ENCODE measurements around the gene DYRK1A.
"Not testable (repeated sequence)": the region's sequence is repeated elsewhere in the genome, so short reads cannot be mapped to it uniquely, and the experiment has no call there.

Gene DYRK1A

DNA sequence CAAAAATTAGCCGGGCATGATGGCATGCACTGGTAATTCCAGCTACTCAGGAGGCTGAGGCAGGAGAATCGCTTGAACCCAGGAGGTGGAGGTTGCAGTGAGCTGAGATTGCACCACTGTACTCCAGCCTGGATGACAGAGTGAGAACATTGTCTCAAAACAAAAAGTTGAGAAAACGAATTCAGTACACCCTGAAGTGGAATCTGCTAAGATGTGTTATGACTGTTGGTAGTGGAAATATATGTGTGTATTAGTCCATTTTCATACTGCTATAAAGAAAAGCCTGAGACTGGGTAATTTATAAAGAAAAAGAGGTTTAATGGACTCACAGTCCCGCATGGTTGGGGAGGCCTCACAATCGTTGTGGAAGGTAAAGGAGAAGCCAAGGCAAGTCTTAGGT lies 158.4 kb downstream of the DYRK1A start:
- DNase-seq (ENCODE audit: low read depth in 1 of 2, low spot score in 1 of 2) = not testable (repeated sequence)

DNA sequence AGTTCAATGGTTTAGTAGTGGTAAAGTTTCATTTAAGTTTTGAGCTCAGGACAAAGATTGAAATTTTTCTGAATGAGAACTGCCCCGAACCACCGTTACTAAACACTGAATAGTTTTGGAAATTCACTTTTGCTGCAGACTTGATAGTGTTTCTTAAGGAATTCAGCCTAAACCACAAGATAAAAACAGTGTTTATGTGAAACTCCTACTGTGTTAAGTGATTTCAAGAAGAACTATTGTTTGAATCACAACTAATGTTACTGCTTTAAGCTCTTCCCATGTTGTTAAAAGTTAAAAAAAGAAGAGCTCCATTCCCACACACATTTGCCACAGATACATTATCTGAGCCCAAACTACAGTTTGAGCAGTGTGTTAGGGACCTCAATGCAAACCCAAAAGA lies 159.2 kb downstream of the DYRK1A start:
- DNase-seq (ENCODE audit: low read depth in 1 of 2, low spot score in 1 of 2) = no peak

DNA sequence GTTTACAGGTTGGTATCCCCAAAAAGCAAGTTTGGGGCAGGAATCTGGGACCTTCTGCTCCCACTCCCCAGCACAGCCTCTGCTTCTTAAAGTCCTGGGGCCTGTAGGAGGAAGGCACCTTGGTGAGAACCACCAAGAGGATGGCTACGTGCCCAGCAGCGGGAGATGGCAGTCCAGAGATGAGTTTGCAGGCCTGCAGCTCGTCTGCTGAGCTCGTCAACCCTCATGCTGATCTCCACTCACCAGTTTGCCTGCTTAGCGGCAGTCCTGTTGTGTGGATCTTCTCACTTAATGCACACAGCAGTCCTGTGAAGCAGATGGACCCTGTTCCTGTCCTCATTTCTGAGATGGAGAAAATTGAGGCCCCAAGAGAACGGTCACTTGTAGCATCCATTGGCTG lies 160.5 kb downstream of the DYRK1A start:
- DNase-seq (ENCODE audit: low read depth in 1 of 2, low spot score in 1 of 2) = no peak

DNA sequence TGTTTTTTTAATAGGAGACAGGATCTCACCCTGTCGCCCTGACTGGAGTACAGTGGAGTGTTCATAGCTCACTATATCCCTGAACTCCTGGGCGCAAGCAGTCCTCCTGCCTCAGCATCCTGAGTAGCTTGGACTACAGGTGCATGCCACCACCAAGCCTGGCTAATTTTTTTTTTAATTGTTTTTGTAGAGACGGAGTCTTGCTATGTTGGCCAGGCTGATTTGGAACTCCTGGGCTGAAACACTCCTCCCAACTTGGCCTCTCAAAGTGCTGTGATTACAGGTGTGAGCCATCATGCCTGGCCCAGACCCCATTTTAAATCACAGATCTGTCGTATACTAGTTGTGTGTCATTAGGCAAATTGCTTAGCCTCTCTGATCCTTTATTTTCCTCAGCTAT lies 161.1 kb downstream of the DYRK1A start:
- DNase-seq (ENCODE audit: low read depth in 1 of 2, low spot score in 1 of 2) = no peak

DNA sequence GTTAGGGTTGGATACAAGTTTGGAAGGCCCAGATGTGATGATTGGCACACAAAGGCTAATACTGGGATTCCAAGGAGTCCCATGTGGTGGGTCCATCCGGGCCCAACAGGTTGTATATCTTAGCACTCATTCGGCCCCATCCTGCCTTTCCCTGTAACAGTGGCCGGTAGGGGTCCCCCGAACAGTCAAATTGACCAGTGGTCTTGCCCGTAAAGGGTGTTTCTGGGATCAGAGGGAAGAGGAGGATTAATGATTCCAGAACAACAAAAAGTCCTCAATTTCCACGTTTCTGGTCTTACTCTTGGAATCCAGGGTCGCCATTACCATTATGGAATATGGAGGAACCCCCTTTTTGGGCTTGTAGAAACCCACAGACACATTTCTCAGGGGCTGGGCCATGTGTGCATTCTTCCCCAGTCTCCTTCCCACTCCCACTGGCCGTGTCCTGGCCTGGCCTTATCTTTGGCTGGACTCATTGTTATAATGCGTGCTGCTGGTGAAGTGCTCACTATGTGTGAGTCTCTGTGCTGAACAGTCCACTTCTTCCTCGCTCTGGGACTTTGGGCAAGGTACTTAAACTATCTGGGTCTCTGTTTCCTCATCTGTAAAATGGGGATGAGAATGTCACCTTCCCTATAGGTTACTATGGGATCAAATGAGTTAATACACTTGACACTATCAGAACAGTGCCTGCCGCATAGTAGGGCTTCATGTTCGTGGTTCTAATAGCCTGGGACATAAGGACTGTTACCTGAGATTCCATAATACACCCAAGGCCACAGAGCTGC lies 161.8 kb downstream of the DYRK1A start:
- DNase-seq (ENCODE audit: low read depth in 1 of 2, low spot score in 1 of 2) = no peak

DNA sequence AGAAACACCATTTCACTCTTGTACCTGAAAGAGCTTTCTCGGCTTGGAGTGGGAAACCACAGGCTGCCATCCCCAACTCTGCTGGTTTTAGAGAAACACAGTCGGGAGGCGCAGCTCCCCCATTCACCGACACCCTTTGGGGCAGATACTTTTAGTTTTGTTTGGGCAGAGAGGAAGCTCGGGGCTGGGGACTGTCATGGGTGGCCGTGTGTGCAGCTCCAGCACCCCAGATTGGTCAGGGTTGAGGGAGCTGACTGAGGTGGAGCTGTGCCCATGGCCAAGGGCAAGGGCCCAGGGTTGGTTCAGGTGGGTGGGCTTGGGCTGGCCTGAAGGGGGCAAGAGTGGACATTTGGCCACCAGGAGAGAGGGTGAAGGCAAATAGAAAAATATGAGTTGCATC lies 163.1 kb downstream of the DYRK1A start:
- DNase-seq (ENCODE audit: low read depth in 1 of 2, low spot score in 1 of 2) = no peak

DNA sequence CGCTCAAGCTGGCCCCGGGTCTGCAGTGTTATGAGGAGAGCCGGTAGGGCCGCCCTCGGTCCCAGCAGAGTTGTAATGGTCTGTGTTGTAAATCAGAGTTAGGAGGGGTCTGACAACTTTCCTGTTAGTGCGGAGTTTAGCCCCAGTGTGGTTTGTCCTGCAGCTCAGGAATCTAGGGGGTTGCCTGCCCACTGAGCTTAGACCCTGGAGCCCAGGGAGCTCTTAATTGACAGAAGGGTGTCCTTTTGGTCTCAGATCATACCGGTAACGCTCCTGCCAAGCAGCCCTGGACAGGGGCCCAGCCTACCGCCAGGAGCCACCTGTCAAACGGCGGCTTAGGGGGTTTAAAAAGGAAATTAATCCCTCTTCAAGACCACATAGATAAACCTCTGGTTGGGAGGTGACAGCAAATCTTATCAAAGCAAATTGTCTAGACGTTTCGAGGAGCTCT lies 164.4 kb downstream of the DYRK1A start:
- DNase-seq (ENCODE audit: low read depth in 1 of 2, low spot score in 1 of 2) = no peak

DNA sequence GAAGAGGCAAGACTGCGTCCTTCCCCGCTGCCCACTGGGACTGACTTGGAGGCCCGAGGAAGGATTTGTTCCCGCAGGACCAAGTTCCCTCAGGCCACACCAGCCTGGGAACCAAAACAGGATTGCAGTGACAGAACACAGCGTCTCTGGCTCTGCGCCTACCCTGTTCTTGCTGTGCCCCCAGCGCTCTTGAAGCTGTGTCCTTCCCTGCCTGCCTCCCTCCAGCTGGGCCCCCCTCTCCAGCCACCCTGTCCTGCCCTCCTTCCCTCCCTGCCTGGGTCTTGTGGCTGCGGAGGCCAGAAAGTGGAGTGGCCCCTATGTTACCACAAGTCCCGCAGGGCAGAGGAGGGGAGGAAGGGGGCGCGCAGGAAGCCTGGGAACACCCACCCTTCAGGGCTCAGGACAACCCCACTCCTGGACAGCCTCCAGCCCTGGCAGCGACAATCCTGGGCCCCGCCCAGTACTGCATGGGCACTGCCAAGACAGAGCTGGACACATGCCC lies 164.9 kb downstream of the DYRK1A start:
- no peak for DNase-seq (ENCODE audit: low read depth in 1 of 2, low spot score in 1 of 2)

DNA sequence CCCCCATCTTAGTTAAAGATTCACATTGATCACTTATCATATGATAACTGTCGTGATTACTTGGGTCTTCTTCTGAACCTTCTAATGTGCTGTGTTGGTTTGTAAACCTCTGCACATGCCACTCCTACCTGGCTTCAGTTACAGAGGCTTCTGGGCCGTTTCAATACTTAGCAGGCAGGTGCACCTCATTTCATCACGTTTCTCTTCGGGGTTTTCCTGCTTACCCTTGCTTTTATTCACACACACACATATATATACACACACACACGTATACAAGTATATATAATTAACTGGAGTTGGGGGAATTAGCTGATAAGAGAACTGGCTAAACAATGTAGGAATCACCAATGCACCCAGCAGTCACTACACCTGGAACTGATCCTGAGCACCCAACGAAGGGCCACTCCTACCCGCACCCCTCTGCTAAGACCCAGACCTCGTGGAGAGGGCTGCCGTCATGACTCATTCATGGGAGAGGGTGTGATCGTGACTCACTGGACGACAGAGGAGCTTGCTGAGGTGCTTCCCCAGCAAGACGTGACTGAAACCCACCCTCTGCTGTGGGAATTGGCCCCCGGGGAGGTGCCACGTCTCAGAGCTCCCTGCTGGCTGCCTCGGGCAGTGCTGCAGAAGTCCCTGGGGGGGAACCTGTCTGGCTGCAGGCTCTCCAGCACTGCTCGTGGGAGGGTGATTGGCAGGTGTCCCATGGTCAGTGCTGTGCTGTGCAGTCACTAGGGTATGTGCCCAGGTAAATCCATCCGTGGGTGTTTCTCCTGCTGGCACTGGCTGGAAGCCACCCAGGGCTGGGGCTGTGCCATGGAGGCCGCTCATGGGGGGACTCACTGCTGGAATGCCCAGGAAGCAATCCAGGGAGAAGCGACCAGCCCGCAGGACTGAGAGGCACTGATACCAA lies 166.6 kb downstream of the DYRK1A start:
- peak in 1 of 2 donors; percentile 16 for DNase-seq (ENCODE audit: low read depth in 1 of 2, low spot score in 1 of 2)

DNA sequence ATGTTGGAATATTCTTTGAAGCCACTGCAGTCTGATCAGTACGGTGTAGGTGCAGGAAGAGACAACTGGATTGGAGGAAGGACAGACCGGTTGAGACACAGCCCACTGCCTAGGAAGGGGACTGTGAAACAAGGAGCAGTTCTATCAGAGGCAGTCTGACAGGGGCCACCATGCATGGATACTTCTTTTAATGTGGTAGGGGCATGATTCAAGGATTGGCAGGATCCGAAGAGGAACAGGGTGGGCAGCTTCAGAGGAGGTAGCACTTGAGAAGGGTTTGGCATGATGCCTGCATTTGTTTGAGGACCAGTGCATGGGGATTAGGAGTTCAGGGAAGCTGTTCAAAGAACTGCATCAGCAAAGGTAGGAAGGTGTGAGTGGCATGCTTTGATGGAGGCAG lies 167.9 kb downstream of the DYRK1A start:
- DNase-seq (ENCODE audit: low read depth in 1 of 2, low spot score in 1 of 2) = no peak

DNA sequence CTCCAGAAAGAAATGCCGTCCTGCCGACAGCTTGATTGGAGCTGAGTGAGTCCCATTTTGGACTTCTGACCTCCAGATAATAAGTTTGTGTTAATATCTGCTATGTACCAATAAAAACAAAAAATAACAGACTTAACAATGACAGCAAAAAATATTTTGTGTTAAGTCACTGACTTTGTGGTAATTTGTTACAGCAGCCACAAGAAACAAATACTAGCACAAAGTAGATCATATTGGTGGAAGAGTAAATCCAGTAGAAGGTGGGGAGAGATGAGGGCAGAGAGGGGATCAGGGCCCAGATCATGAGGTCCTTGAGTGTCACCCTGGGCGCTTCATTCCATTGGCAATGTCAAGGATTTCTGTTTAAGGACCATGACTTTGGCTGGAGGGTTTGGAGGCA lies 168.6 kb downstream of the DYRK1A start:
- DNase-seq (ENCODE audit: low read depth in 1 of 2, low spot score in 1 of 2) = no peak

DNA sequence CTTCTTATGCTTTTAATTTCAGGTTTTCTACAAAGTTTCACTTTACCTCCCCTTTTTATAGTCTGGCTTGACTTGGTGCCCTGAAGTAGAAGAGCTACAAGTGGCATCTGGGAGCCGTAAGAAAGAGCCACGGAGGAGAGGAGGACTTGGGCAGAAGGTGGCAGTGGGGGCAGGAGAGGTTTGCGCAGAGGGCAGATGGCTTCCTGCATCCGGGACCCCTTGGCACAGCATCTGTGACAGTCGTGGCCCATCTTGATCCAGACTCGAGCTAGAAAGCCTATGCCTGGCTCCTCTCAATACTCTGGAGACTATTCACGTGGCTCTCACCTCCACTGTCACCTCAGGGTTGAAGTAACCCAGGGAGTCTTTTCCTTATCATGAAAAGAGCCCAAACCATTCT lies 169.1 kb downstream of the DYRK1A start:
- no peak for DNase-seq (ENCODE audit: low read depth in 1 of 2, low spot score in 1 of 2)

DNA sequence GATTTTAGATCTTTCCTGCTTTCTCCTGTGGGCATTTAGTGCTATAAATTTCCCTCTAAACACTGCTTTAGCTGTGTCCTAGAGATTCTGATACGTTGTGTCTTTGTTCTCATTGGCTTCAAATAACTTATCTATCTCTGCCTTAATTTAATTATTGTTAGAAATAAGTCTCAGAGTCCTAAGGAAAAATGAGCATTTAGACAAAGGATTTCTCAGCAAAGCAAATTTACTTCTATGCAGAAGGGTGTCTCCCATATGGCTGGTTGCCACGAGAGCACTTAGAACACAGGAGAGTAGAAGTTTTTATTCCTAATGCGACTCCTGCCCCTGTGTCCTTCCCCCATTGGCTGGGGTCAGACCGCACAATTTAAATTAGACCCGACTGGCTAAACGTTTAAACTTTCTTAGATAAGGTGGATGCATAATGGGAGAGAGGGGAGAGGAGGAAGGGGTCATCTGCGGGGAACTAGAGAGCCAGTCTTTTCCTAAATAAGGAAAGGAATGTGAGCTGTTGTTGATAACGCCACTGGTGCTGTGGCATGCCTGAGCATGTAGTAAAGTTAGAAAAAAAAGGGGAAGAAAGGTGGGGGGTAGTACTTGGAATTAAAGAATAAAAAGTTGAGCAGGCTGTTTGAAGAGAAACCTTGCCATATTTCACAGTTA lies 170.2 kb downstream of the DYRK1A start:
- no peak for DNase-seq (ENCODE audit: low read depth in 1 of 2, low spot score in 1 of 2)

DNA sequence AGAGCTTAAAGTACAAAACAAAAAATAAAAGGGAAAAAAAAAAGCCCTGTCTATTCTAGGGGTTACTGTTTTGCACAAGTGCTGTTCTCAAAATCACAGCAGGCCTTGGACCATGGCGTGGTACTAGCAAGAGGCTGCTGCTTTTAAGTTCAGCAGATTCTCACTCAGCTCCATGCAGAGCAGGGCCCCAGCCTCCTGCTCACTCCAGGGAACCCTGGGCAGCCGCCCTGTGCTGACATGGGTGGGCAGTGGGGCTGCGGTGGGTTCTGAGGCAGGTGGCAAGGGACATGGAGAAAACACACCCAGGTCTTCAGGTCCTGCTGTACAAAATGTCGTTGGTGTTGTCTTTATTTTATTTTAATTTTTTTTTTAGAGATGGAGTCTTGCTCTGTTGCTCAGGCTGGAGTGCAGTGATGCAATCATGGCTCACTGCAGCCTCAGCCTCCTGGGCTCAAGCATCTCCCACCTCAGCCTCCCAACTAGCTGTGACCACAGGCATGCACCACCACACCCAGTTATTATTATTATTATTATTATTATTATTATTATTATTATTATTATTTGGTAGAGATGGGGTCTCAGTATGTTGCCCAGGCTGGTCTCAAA lies 170.9 kb downstream of the DYRK1A start:
- DNase-seq (ENCODE audit: low read depth in 1 of 2, low spot score in 1 of 2) = no peak

DNA sequence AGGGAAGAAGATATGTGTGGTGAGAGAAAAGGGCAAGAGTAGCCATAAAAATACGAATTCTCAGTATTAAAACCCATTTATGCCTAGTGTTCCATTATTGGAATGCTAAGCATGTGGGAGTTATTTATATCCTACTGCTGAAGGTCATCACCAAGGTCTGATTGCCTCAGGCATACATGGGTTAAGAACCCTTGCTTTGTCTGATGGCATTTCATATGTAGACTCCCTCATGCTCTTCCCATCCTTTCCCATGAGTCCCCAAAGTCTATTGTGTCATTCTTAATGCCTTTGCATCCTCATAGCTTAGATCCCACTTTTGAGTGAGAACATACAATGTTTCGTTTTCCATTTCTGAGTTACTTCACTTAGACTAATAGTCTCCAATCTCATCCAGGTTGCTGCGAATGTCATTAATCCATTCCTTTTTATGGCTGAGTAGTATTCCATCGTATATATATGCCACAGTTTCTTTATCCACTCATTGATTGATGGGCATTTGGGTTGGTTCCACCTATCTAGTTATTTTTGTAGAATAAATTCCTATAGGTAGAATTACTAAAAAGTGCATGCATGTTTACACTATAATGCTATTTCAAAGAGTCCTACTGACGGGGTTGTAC lies 172.5 kb downstream of the DYRK1A start:
- no peak for DNase-seq (ENCODE audit: low read depth in 1 of 2, low spot score in 1 of 2)

DNA sequence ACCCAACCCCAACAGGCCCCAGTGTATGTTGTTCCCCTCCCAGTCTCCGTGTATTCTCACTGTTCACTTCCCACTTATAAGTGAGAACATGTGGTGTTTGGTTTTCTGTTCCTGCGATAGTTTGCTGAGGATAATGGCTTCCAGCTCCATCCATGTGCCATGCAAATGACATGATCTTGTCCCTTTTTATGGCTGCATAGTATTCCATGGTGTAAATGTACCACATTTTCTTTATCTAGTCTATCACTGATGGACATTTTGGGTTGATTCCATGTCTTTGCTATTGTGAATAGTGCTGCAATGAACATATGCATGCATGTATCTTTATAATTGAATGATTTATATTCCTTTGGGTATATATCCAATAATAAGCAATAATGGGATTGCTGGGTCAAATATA lies 174.6 kb downstream of the DYRK1A start:
- DNase-seq (ENCODE audit: low read depth in 1 of 2, low spot score in 1 of 2) = not testable (repeated sequence)

DNA sequence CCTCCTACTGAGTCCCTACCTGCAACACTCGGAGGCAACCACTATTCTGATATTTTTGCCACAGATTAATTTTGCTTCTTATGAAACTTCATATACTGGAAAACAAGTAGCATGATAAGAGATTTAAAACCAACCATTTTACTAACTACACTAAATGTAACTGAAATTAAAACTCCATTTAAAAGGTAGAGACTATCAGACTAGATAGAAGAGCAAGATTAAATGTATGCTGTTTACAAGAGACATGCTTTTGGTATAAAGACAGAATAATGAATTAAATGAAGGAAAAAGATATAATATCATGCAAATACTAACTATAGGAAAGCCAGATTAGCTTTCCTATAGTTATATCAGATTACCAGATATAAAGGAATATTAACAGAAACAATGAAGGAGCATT lies 175.9 kb downstream of the DYRK1A start:
- no peak for DNase-seq (ENCODE audit: low read depth in 1 of 2, low spot score in 1 of 2)

DNA sequence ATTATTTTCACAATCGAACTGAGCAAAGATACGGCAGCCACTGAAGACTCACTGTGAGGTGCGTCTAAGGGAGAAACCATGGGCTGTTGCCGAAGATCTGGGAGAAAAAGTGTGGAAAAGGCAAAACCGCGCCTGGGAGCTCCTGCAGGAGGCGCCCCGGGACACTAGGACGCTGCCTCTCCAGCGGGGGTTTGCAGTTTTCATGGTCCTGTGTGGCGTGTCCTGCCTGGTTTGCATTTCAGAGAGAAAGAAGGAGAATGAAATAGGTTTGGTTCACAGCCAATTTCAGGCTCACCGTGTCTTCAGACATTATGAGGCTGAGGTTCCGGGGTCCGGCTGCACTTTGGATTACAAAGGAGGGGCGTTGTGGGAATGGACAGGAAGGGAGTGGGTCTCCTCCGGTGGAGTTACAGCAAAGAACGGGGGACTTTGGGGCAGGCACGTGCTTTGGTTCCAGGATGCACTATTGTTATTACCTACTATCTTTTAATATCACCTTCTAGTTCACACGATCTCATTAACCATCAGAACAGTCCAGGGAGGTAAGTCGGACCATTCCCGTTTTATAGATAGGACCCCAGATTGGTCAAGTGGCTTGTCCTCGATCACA lies 179.8 kb downstream of the DYRK1A start:
- DNase-seq (ENCODE audit: low read depth in 1 of 2, low spot score in 1 of 2) = no peak

DNA sequence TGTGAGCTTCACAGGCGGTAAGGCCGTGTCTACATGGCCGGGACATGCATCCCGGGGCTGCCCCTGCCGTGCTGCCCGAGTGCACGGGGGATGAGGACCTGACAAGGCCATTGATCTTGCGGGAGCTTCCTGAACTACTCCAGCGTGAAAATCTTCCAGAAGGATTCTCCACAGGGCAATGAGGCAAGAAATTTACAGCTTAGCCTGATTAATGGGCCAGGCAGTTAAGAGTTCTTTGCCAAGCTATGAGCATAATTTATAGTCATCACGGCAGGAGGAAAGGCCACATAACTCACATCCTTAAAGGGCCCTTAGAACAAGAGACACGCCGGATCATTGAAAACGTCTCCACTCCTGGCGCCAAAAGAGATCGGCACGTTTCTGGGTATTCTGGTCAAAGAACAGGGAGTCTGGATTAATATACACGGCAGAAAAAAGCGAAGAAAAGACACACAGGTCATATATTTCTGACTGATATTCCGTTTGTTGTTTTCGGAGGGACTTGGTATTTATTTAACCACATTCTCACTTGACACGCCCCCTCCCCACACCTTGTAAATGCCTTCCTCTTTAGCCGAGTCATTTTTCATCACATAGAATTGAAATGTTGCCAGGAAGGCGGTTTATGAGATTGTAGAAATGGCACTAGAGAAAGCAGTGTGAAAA lies 180.5 kb downstream of the DYRK1A start:
- DNase-seq (ENCODE audit: low read depth in 1 of 2, low spot score in 1 of 2) = no peak

Measured in activated T-helper 1 cell treated with anti-CD3 and anti-CD28 coated beads, Interleukin-2, amount 50 U/mL, for 16 hours (primary cell).